PFSK-1 (cell line): ENCODE measurements around the gene STAT2.

Source experiments
- FOXP2 ChIP-seq: optimal IDR thresholded peaks from 2 replicates; pipeline ENCODE3; 2011; ENCODE audit warnings: borderline replicate concordance, control low read depth, inconsistent platforms; ENCODE audit not compliant: insufficient read depth; ENCODE audit errors: extremely low read length, extremely low read depth
- POLR2AphosphoS5 ChIP-seq: IDR thresholded peaks from 2 replicates; pipeline ENCODE4 v1.6.1; 2012; ENCODE audit warnings: low read depth, mild to moderate bottlenecking, control low read depth, low read length, moderate library complexity
- REST ChIP-seq, 2 experiments: IDR thresholded peaks; 2 replicates each; pipeline versions ENCODE4 v1.6.1 to v1.8.0; 2011 to 2012; ENCODE audit warnings: low read depth in 2 of 2, low read length in 2 of 2, control low read depth in 1 of 2, inconsistent platforms in 1 of 2, mild to moderate bottlenecking in 1 of 2, moderate library complexity in 1 of 2; ENCODE audit not compliant: insufficient read depth in 1 of 2
- SIN3A ChIP-seq: IDR thresholded peaks from 2 replicates; pipeline ENCODE4 v1.6.1; 2012; ENCODE audit warnings: mild to moderate bottlenecking, low read length, moderate library complexity, borderline replicate concordance; ENCODE audit not compliant: insufficient read depth
- TAF1 ChIP-seq: IDR thresholded peaks from 2 replicates; pipeline ENCODE4 v1.6.1; 2012; ENCODE audit warnings: low read length, control low read depth, borderline replicate concordance; ENCODE audit not compliant: insufficient read depth

STAT2 gene

DNA sequence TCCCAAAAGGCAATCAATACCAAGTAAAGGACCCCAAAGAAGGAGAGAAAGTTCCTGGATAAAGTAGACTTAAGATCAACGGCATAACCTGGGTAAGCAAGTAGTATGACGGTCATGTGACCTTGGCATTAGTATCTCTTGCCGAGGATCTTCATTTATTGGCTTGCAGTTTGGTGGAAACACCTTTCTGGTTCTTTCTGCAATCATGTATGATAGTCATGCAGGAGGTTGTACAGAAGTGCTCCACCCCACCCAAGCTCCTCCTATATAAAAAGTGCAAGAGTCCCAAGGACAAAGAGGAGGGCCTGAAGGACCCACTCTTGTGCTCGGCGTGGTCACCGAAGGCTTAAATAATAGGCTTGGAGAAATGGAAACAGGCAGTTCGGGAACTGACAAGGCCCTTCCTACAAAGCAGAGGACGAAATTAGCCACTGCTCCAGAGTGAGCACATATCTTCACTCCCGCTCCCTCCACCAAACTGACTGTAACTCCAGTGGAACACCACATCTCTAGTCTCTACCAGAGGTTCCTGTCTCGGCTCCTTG is 60.5 kb downstream of the STAT2 start:
- TF ChIP-seq TAF1 = no peak
- no peak for TF ChIP-seq SIN3A
- no peak for TF ChIP-seq FOXP2
- TF ChIP-seq POLR2AphosphoS5 = no peak

DNA sequence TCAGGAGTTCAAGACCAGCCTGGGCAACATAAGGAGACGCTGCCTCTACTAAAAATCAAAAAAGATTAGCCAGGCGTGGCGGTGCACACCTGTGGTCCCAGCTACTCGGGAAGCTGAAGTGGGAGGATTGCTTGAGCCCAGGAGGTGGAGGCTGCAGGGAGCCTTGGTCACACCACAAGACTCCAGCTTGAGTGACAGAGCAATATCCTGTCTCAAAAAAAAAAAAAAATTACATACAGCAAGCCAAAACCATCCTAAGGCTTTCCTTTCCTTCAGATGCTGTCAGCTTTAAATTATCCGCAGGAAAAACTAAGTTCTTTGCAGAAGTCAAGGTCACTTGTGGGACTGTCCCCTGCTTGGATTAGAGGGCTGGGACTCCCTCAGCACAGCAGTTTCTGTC is 61.1 kb downstream of the STAT2 start:
- TF ChIP-seq SIN3A = no peak
- no peak for TF ChIP-seq REST (IDR thresholded peaks at IDR 0.05; ENCODE audit: insufficient read depth in 1 of 2, low read depth in 2 of 2, low read length in 2 of 2)
- no peak for TF ChIP-seq TAF1
- TF ChIP-seq POLR2AphosphoS5 = no peak
- TF ChIP-seq FOXP2 = no peak

- TF ChIP-seq TAF1 = no peak
- TF ChIP-seq FOXP2 = no peak
- TF ChIP-seq SIN3A = no peak
- TF ChIP-seq POLR2AphosphoS5 = no peak
Observed at GRCh38 chr12:56297400-56297799, 62.5 kb downstream of the STAT2 start.

DNA sequence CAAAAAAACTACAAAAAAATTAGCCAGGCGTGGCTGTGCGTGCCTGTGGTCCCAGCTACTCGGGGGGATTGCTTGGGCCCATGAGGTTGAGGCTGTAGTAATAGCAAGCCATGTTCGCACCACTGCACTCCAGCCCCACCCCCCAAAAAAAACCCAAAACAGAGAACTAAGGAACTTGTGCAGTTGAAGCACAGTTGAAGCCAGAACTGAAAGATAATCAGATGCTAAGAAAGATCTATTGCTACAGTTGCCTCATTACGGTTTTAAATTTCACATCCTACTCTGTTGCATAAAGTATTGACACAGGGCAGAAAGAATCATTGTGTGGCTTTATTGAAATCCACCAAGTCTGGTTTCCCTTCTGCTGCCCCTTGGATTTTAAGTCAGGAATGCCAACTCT is 63.6 kb downstream of the STAT2 start:
- TF ChIP-seq SIN3A (no peak), POLR2AphosphoS5 (no peak), REST (IDR thresholded peaks at IDR 0.05; ENCODE audit: insufficient read depth in 1 of 2, low read depth in 2 of 2, low read length in 2 of 2) (no peak), TAF1 (no peak), FOXP2 (no peak)

GRCh38 chr12:56293795-56294194 is 66.1 kb downstream of the STAT2 start:
- TF ChIP-seq FOXP2 (no peak), POLR2AphosphoS5 (no peak), TAF1 (no peak), SIN3A (no peak), REST (IDR thresholded peaks at IDR 0.05; ENCODE audit: insufficient read depth in 1 of 2, low read depth in 2 of 2, low read length in 2 of 2) (no peak)
